B cell (primary cell): ENCODE results near the gene LTBP2.

Source experiments
- CTCF ChIP-seq: fragments of 200-600 bp; IDR thresholded peaks from one replicate; pipeline ENCODE4 v1.8.0; 2022; ENCODE audit warnings: antibody characterized with exemption, mild to moderate bottlenecking
- EZH2 ChIP-seq: IDR thresholded peaks from 2 replicates; pipeline ENCODE4 v1.6.1; 2012; ENCODE audit warnings: borderline replicate concordance, low read depth, mild to moderate bottlenecking, moderate library complexity, low read length; ENCODE audit not compliant: insufficient read depth, poor library complexity, severe bottlenecking

- no peak for TF ChIP-seq CTCF
- no peak for TF ChIP-seq EZH2
These were observed 101.7 kb downstream of the LTBP2 start for GRCh38 chr14:74510223-74510931.
